ENCODE measurements around the gene THUMPD3. TPM values are rescaled to one million over a fixed set of nuclear protein-coding genes. Genes with fewer than 3 reads are reported as not detected.

The THUMPD3 gene
- total and polyA plus RNA-seq, 4 donors: 20.1 to 24.5 (median 21.6) TPM

- peak overlapping the region; percentile 34 to 93 for H3K9ac ChIP-seq (ENCODE audit: low read depth in 1 of 2, low read length in 2 of 2)
- H3K4me1 ChIP-seq (ENCODE audit: control insufficient read depth in 4 of 4, insufficient read depth in 4 of 4, low read length in 3 of 4): peaks cover 2 to 37% (median 31%) of the 10 kb centered on the region in 4 donors
- peak overlapping the region; percentile 85 to 98 for H3K27ac ChIP-seq (ENCODE audit: low read depth in 1 of 2, low read length in 2 of 2)
- no peaks in the 10 kb centered on the region for H3K9me3 ChIP-seq (ENCODE audit: control insufficient read depth in 4 of 4, low read length in 3 of 4)
- peak overlapping the region; percentile 64 to 96 (median 68) for H3K4me3 ChIP-seq (ENCODE audit: low read depth in 1 of 3, low read length in 3 of 3)
- 14% methylated on average over 15 of the region's 15 CpGs for WGBS
- H3K27me3 ChIP-seq (ENCODE audit: control insufficient read depth in 4 of 4, insufficient read depth in 4 of 4, low read length in 3 of 4): no peaks in the 10 kb centered on the region
- no peak for DNase-seq (ENCODE audit: low spot score)
- TF ChIP-seq JUND (IDR thresholded peaks at IDR 0.05): no peak
- no peak for TF ChIP-seq MAX (IDR thresholded peaks at IDR 0.05)
- peaks cover 6 to 19% (median 12%) of the 10 kb centered on the region in 4 donors for H3K36me3 ChIP-seq (ENCODE audit: control insufficient read depth in 4 of 4, insufficient read depth in 3 of 4, low read depth in 1 of 4, low read length in 3 of 4)
Observed at GRCh38 chr3:9395570-9396300, 32.9 kb downstream of the THUMPD3 start.

- Histone ChIP-seq H3K9me3 (ENCODE audit: control insufficient read depth in 4 of 4, low read length in 3 of 4) (no peaks in the 10 kb centered on the region), H3K36me3 (ENCODE audit: control insufficient read depth in 4 of 4, insufficient read depth in 3 of 4, low read depth in 1 of 4, low read length in 3 of 4) (peaks cover 2 to 16% (median 11%) of the 10 kb centered on the region in 4 donors), H3K9ac (ENCODE audit: low read depth in 1 of 2, low read length in 2 of 2) (peak overlapping the region; percentile 34 to 93), H3K4me3 (ENCODE audit: low read depth in 1 of 3, low read length in 3 of 3) (peak overlapping the region; percentile 64 to 96 (median 68)), H3K4me1 (ENCODE audit: control insufficient read depth in 4 of 4, insufficient read depth in 4 of 4, low read length in 3 of 4) (peaks cover 2 to 43% (median 36%) of the 10 kb centered on the region in 4 donors), H3K27ac (ENCODE audit: low read depth in 1 of 2, low read length in 2 of 2) (peak overlapping the region; percentile 85 to 98), H3K27me3 (ENCODE audit: control insufficient read depth in 4 of 4, insufficient read depth in 4 of 4, low read length in 3 of 4) (no peaks in the 10 kb centered on the region)
- TF ChIP-seq SP1 (IDR thresholded peaks at IDR 0.05): no peak
- TF ChIP-seq CTCF (IDR thresholded peaks at IDR 0.05; ENCODE audit: low read depth, low read length, missing input control): no peak
- no peak for TF ChIP-seq TAF1 (conservative IDR thresholded peaks at IDR 0.05)
- TF ChIP-seq RAD21 (IDR thresholded peaks at IDR 0.05): no peak
- no peak for TF ChIP-seq RXRA (IDR thresholded peaks at IDR 0.05)
- TF ChIP-seq JUND (IDR thresholded peaks at IDR 0.05): no peak
- no peak for TF ChIP-seq GABPA (IDR thresholded peaks at IDR 0.05 in 1 of 2, conservative IDR thresholded peaks at IDR 0.05 in 1 of 2)
- no peak for TF ChIP-seq EGR1 (IDR thresholded peaks at IDR 0.05; ENCODE audit: low read depth in 2 of 2)
- TF ChIP-seq REST (IDR thresholded peaks at IDR 0.05): no peak
- TF ChIP-seq ZBTB33 (IDR thresholded peaks at IDR 0.05): no peak
- TF ChIP-seq FOXA2 (IDR thresholded peaks at IDR 0.05): no peak
- TF ChIP-seq ATF3 (IDR thresholded peaks at IDR 0.05): no peak
- no peak for TF ChIP-seq MAX (IDR thresholded peaks at IDR 0.05)
- no peak for TF ChIP-seq HNF4A (conservative IDR thresholded peaks at IDR 0.05)
- TF ChIP-seq YY1 (IDR thresholded peaks at IDR 0.05): no peak
- no peak for TF ChIP-seq HNF4G (IDR thresholded peaks at IDR 0.05)
- TF ChIP-seq NR2F2 (IDR thresholded peaks at IDR 0.05): no peak
- TF ChIP-seq FOXA1 (IDR thresholded peaks at IDR 0.05): no peak
- WGBS: 1% methylated on average over 25 of the region's 25 CpGs
- no peak for DNase-seq (ENCODE audit: low spot score)
Observed at GRCh38 chr3:9396301-9396631, 33.4 kb downstream of the THUMPD3 start.
